HG02884 (cell line): ENCODE results near the gene CHRM1.

Source experiments
- ATAC-seq: cut with Tn5 transposase; IDR thresholded peaks from one replicate; pipeline ENCODE4 v1.9.1; 2021; ENCODE audit warnings: mild to moderate bottlenecking, moderate library complexity; ENCODE audit not compliant: unreplicated experiment

Gene CHRM1

GRCh38 chr11:62925745-62926679 lies 4.8 kb upstream of the CHRM1 start:
- no peak for ATAC-seq

GRCh38 chr11:62925308-62925707 lies 4.1 kb upstream of the CHRM1 start:
- ATAC-seq = no peak

DNA sequence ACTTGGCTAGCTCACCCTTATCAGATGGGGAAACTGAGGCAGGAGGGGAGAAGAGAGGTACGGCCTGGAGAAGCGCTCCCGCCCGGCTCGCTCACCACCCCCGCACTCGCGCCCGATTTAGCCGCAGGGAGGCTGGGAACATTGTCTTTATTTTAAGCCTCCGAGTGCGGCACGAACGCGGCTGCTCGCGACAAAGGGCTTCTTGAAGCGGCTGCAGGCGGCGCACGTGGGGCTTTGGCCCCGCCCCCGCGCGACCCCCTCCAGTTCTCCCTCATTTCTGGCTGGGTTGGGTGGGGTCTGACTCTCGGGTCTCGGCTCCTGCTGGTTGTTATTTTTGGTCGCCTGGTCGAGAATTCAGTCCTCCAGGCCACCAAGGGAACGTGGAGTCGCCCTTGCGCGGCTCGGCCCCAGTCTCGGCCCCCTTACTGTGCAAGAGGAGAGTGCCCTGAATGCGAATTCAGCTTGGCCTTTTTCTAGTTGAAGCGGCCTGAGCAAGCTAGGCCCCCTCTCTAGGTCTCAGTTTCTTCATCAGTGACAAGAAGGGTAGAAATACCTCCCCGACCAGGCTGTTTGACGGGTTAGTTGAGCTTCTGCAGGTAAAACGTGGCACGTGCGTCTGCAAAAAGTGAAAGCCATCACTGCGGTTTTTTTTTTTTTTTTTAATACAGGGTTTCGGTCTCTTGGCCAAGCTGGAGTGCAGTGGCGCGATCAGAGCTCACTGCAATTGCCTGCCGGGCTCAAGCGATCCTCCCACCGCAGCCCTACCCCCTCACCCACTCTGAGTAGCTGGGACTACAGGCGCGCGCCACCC lies 2.6 kb upstream of the CHRM1 start:
- ATAC-seq = no peak

- no peak for ATAC-seq
Observed at GRCh38 chr11:62922653-62923431, 1.7 kb upstream of the CHRM1 start.

- no peak for ATAC-seq
Observed at GRCh38 chr11:62922189-62922589, 1.0 kb upstream of the CHRM1 start.

- ATAC-seq = no peak
Observed at GRCh38 chr11:62921573-62922188, 518 bp upstream of the CHRM1 start.

- no peak for ATAC-seq
Observed at GRCh38 chr11:62919898-62920640, 1.1 kb downstream of the CHRM1 start.

DNA sequence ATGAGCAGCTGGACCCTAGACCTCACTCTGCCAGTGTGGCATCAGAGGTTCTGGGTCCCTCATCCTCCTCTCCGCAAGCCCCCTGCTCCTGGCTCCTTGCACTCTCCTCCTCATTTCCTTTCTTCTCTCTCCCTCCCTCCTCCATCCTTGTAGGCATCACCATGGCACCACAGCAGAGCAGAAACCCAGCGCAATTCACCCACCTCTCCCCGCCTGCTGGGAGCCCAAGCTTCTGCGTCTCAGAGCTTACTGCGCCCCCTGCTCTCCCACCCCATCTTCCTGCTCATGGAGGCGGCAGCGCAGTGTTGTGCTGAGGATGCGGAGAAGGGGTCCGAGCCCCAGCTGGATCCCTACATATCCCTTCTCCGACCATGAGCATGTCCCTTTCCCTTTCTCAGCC lies 1.7 kb downstream of the CHRM1 start:
- ATAC-seq = no peak

DNA sequence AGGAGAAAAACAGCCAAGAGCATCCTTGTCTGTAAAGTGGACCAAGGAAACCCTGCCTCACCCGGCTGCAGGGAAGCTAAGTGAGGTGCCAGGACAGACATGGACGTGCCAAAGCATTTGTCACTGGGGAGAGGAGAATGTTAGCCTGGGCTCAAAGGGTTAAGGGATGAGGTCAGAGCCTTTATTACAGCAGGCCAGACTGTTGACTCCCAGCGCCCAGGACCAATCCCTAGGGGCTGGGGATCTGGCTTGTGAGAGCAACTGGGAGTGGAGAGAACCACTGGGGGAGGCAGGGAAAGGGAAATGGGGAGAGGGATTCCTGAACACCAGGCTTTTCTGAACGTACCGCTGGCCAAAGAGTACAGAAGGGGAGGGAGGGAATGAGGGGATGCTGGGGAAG lies 2.6 kb downstream of the CHRM1 start:
- no peak for ATAC-seq

DNA sequence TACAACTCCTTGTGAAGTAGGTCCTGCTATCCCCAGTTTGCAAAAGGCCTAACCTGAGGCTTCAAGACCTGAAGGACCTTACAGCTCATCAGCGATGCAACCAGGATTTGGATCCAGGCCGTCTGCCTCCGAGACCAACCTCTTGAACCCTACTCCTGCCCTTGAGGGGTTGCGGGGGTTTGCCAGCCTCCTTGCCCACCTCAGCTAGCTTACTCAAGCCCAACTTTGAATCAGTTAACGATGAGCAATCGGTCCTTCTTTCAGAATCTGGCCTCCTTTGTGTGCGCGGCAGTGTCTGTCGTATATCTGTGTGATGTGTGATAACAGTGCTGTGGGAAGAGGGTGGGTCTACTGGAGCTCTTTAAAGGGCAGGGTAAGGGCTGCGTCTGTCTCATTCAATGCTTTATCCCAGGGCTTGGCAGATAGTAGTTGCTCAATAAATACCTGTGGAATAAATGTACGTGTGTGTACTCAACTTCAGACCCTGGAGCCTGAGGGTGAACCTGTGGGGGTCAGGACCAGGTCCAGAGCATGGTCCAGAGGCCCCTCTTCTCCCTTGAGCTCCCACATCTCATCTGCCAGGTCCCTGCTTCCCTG lies 3.2 kb downstream of the CHRM1 start:
- ATAC-seq = no peak

GRCh38 chr11:62914416-62914815 lies 6.7 kb downstream of the CHRM1 start:
- no peak for ATAC-seq

DNA sequence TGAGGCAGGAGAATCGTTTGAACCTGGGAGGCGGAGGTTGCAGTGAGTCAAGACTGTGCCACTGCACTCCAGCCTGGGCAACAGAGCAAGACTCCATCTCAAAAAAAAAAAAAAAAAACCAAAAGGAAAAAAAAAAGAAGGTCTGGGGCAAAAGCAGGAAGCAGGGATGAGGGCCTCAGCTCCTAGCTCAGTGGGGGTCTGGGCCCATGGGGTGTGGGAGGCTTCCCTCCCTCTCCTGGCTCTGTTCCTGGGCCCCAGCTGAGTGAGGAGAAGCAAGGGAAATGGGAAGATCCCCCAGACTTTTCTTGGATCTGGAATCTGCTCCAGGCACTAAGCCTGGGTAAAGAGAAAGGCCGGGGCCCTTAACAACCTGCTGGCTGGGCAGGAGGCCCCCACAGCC lies 8.9 kb downstream of the CHRM1 start:
- no peak for ATAC-seq

DNA sequence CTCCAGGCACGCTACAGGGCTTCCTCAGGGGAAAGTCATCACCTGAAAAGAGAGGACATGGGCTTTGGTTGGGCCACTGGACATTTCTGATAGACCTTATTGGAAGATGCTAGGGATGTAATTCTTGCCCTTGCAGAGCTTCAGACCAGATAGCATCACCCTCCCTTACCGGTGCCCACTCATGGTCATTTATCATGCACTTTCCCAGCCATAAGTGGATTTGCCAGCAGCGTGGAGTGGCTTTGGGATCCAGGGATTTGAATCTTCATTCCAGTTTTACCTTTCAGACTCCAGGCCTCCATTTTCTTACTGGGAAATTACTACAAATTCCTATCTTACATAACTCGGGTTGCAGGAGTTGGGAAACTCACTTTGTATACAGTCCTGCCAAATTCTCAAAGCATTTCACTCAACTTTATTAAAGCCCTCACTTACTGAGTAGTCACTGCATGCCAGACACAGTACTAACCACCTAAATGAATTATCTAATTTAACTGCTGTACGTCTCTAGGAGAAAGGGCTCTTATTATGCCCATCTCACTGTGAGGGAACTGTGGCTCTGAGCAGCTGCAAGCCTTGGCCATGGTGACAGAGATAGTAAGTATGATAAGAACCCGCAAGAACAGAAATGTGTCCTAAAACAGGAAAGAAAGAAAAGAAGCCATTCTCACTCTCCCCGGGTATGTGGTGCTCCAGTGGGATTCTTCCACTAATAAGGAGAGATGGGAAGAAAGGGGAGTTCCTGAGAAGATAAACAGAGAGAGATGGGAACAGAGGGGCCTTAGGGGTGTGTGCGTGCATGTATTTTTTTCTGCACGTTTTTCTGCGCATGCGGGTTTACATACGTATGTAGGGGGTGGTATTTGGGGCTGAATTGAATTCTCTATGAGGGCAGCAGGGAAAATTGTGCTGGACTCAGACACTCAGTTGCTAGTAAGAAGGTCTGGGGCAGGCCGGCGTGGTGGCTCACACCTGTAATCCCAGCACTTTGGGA lies 9.7 kb downstream of the CHRM1 start:
- ATAC-seq = no peak

DNA sequence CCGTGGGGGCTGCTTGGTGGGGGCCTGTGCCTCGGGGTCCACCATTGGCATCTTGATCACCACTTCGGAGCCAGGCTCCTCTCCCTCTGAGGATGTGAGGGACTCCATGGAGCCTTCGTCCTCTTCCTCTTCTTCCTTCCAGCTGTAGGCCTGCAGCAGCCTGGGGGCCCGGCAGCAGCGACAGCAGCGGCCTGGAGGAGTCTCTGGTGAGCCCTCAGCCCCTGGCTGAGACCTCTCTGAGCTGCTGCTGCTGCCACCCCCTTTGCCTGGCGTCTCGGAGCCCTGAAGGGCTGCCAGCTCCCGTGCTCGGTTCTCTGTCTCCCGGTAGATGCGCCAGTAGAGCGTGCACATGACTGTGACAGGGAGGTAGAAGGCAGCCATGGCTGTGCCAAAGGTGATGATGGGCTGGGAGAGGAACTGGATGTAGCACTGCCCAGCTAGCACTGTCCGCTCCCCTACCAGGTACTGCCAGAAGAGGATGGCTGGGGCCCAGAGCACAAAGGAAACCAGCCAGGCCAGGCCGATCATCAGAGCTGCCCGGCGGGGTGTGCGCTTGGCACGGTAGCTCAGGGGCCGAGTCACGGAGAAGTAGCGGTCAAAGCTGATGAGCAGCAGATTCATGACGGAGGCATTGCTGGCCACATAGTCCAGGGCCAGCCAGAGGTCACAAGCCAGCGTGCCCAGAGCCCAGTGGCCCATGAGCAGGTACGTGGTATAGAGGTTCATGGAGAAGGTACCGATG lies 10.9 kb downstream of the CHRM1 start:
- ATAC-seq = no peak

- ATAC-seq = no peak
Observed at GRCh38 chr11:62909107-62909894, 11.9 kb downstream of the CHRM1 start.

- ATAC-seq = no peak
Observed at GRCh38 chr11:62908468-62909072, 12.6 kb downstream of the CHRM1 start.
